IPS DF 4.7 (cell line): ENCODE measurements around the gene PLEKHA7.

Experiments used
- DNase-seq: peaks from one replicate; pipeline ENCODE4 v3.0.0-alpha.2; 2013; ENCODE audit warnings: low spot score; ENCODE audit errors: extremely low read depth

PLEKHA7 gene

DNA sequence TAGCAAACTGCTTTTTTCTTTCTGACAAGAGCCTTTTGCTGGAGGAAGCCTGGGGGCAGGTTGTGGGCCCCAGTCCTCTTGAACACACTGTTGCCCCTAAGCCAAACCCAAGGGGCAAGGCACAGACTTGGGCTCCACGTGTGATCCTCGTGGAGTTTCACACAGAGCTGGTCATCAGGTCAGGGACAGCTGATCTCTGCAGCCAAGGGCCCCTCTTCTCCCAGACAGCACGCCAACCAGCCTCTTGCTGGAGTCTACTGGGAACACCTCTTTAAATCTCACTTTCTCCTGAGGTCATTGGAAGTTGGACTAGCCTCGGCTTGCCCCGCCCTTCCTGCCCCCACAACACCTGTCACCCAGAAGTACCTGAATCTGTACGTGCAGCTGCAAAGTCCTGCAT, 235.9 kb downstream of the PLEKHA7 start:
- no peak for DNase-seq

DNA sequence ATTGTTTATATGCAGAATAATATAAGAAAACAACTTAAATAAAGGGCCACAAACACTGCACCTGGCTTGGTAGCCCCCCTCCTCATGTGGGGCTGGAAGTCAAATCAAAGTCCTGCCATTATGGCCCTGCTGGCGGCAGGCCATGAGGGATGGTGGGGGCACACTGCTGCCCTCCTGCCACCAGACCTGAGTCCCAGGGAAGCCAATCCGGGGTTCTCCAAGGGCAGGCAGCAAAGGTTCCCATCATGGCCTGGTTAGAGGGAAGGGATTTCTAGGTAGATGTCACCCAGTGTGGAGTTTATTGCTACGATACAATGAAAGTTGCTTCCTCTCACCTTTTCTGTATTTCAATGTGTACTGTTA, 236.6 kb downstream of the PLEKHA7 start:
- DNase-seq: no peak

DNA sequence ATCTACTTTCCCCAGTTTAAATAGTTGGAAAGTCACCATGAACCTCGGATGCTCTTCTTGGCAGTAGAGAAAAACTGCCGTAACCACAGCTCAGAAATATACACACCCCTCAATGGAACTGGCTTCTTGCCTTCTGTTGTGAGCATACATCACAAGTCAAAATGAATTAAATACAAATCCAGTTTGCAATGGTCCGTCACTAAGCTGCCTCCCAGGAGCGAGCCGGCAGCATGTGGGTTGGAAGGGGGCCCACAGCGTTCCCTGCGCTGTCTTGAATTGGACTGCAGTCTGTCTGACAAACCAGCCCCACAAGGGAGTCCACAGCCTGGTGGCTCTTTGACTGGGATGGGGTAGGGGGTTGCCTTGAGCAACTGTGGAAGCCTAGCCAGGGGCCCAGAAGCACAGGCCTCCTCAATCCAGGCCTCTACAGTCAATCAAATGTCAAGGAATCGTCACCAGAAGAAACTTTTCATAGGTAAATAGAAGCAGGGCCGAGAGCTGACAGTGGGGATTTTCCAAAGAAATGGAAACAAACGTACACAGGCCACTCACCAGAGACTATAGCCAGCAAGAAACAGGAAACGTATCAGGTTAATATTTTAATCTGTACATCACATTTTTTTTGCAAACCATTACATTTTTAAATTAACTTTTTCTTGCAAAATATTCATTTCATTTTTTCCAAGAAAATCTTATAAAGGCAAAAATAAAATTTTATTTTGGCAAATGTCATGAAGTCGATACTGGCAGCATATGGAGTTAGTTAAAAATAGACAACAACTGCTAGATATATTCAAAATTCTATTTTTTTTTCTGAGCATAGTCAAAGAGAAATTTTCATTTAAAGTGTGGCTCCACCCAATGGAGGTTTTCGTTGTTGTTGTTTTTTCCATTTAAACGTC, 237.3 kb downstream of the PLEKHA7 start:
- DNase-seq: no peak

DNA sequence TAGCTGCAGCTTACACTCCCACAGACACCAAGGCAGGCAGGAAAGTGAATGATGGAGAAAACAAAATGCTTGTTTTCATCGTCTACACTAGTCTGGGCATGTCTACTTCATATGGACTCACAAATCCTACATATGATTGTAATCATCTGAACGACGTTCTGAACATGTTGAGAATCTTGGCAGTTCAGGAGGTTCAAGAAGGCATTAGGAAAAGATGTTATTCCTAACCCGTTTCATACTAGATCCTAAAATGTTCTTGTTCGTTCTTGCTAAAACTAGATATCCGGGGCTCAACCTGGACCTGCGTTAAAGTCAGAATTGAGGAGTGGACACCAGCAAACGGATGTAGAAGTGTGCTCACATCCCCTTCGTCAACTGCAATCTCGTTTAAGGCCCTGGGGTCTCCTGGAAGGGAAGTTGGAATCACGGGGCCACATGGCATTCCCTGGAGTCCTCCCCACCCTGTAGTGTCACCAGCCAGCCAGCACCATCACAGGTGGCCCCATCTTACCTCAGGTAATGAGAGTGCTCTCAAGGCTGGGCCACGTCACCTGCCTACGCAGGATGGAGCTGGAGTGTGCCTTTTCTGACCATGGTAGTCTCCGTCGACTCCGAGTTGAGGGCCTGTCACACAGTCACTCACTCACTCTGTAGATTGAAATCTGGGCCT, 238.5 kb downstream of the PLEKHA7 start:
- no peak for DNase-seq

DNA sequence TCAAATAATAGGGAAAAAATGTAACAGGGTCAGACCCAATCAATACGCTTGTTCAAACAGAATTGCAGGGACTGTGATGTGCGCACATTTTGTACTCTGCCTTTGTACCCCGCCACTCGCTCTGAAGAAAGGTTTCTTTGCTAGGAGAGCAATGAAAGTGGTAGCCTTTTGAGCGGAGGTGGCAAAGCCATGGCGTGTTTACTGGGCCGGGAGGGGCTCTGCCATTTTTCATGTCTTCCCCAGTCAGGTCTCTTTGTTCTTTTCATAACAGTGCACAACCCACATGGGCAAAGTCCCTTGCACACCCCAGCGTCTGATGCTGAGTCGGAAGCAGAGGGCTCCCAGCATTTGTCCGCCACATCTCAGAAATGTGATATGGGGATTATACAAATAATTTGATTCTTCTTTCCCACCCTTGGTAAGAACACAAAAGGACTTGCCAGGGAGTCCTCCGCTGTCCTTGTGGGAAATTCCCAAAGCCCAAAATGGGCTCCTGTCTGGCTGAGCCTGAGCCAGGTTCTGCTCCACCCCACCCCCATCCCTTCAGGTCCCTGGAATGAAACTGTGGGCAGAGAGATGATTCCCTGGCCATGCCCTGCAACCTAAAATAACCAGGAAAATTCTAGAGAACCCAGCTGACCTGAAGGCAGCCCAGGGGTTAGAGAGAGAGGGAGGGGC, 239.1 kb downstream of the PLEKHA7 start:
- no peak for DNase-seq

DNA sequence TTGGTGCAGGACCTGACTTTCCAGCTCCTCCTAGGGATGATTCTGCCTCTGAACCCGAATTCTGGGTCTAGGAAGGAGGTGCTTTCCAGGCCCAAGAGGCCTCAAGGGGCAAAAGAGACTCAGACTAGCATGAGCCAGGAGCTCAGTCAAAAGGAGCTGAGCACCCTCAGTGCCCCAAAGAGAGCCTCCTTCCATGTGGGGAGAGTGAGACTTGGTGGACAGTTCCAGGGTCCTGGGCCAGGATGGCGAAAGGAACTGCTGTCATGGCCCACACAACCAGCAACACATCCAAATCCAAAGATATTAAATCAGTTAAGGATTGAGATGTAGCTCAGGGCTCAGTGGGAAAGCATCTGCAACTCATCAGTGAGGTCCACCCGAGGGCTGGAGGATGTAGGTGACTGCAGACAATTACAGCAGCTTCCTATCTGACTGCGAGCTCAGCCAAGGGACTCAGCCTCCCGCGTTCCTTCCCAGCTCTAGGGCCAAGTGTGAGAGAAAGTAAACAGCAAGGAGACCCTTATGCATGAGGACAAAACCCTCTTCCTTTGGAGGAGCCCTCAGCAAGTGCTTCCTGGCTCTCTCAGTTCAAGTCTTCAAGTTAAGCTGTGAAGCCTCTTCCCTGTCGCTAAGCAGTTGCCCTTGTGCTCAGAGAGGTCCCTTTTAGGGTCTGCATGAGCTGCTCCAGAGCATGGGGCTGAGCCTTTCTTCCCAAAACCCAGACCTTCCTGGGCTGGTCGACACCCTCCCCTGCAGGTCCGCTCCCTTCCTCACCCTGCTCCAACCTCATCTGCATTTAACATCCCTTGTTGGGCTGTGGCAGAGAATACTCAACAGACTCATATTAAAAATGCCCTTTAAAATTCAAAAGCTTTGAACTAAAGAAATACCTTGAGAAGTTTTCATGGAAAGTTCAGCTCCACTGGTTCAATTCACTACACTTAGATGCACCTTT, 240.0 kb downstream of the PLEKHA7 start:
- no peak for DNase-seq

DNA sequence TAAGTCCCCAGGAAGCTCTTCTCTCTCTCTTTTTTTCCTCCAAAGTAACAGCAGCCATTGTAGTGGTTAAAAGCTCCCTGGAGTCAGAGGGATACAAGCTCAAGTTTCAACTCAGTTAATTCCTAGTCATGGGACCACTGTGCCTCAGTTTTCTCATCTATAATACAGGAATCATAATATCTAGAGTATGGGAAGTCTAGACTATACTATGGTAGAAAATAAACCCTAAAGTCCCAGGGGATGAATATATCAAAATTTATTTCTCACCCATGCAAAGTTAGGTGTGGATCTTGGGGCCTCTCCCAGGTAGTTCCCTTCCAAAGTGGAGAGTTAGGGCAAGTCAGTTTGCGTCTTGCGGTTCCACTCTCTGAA, 242.1 kb downstream of the PLEKHA7 start:
- no peak for DNase-seq

DNA sequence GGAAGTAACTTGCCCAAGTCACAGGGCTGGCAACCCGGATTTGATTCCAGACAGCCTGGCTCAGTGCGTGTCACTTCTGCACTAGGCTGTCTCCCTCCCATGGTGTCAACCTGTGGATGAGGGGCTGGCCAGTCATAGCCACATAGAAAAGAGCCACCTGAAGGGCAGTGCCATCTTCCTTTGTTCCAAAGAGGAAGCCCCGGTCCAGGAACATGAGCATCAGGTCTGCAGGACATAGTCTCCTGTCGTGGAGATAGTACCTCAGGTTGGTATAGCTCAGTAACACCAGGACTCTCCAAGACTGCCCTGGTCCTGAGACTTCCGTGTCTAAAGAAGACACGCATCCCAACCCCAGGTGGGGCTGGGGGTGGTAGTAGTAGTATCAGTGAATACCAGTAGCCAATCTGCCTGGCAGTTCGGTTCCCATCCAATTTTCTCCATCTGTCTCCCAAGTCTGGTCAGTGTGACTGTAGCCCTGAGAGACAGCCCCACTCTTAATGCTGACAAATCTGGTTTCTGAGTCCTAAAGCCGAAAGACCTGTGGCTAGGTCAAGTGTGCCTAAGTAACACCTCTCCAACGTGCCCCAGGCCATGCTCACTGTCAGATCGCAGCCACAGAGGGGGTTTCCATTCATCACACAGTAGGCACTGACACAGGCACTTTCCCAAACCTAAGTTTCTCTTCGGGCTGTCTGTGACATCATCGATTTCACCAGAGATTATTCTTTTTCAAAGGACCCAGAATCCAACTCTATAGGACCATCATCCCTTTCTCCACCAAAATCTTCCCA, 242.7 kb downstream of the PLEKHA7 start:
- DNase-seq: no peak

DNA sequence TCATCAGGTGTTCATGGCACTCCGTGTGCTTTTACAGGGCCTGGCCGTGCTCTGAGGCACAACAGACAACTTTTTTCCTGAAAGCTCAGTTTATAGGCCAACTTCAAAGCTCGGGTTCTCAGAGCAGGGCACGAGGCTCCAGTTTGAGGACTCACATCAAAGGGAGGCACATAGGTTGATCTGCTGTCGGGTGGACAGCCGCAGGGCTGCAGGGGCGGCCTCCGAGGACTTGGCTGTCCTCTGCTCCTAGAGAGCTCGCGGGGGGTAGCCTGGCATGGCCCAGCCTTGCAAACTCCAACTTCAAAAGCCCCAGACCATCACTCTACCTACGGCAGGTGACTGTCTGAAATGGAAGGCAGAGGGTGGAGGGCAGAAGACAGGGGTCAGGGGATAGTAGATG, 244.2 kb downstream of the PLEKHA7 start:
- no peak for DNase-seq

DNA sequence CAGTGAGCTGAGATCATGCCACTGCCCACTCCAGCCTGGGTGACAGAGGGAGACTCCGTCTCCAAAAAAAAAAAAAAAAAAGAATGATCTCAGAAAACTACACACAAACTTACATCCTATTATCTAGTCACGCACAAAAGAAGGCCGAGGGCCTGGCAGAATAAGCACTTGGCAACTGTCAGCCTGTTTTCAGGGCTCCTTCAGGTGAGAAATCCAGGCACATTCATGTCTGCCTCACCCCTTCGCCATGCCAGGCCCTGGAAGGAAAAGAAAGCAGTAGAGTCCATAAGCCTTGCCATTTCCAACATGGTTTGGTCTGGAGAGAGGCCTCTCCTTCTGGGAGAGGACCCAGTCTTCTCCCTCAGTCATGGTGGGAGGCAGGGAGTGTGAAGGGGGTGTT, 244.8 kb downstream of the PLEKHA7 start:
- no peak for DNase-seq

DNA sequence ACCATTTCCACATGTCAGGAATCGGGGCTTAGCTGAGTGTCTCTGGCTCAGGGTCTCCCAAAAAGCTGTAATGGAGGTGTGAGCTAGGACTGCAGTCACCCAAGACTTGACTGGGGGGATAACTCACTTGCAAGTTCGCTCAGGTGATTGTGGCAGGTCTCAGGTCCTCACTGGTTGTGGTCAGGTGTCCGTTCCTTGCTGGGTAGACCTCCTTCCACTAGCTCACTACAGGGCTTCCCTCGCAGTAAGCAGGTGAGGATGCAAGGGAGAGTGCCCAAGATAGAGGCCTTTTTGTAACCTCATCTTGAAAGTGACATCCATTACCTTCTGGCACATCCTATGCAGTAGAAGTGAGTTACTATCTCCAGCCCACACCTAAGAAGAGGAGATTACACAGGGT, 246.3 kb downstream of the PLEKHA7 start:
- no peak for DNase-seq

DNA sequence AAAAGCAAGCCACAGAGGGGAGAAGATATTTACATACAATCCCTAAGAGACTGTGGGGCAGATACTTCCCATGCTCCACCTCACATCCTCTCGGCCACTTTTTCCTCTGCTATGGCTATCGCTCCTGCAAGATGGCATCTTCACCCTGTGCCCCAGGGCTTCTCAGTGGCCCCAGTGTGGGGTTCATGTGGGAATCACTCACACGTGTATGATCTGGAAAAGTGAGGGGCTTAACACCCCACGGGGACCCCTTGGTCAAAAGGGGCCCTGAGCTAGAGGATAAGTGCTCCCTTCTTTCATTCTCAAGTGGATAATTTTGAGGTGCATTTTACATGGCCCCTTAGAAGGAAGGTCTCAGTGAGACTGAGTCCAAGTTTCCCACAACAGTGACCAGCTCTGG, 247.1 kb downstream of the PLEKHA7 start:
- DNase-seq: no peak

DNA sequence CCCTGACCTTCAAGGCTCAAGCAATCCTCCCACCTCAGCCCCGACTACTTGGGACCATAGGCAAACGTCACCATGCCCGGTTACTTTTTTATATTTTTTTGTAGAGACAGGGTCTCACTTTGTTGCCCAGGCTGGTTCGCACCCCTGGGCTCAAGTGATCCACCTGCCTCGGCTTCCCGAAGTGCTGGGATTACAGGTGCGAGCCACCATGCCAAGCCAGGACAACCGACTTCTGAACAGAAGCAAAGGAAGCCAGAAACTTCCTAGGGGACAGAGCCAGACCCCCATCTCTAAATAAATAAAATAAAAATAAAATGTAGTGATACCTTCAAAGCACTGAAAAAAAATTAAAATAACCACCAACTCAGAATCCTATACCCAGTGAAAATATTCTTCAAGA, 249.3 kb downstream of the PLEKHA7 start:
- no peak for DNase-seq

DNA sequence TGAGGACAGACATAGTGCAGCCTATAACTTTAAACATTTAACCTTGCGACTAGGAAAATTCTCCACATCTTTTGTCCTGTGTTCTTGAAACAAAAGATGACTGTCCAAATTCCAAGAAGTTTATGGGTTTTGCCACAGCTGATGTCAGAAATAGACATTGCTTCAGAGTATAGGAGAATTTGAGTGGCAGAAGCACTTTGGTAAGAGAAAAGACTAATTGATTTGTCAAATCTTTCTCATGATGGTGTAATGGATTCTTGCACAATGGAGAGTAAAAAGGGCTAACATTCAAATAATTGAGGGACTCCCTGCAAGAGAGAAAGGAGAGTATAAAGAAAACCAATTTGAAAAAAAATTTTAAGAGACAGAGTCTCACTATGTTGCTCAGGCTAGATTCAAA, 250.5 kb downstream of the PLEKHA7 start:
- no peak for DNase-seq

DNA sequence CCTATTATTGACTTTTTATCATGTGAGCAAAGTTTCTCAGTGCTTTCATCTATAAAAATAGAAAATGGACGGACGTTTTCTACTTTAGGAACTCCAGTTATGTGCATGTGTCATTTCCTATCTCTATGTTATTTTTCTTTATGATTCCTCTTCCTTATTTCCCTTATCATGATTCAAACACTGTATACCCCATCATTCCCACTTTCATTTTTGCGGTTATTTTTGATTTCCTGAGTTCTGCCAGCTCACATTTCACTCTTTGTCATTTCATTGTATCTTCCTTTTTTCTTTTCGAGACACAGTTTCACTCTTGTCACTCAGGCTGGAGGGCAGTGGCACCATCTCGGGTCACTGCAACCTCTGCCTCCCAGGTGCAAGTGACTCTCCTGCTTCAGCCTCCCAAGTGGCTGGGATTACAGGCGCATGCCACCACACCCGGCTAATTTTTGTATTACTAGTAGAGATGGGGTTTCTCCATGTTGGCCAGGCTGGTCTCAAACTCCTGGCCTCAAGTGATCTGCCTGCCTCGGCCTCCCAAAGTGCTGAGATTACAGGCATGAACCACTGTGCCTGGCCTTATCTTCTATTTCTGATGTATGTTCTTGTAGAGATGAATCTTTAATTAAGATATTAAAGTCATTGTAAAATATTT, 254.2 kb downstream of the PLEKHA7 start:
- DNase-seq: no peak

DNA sequence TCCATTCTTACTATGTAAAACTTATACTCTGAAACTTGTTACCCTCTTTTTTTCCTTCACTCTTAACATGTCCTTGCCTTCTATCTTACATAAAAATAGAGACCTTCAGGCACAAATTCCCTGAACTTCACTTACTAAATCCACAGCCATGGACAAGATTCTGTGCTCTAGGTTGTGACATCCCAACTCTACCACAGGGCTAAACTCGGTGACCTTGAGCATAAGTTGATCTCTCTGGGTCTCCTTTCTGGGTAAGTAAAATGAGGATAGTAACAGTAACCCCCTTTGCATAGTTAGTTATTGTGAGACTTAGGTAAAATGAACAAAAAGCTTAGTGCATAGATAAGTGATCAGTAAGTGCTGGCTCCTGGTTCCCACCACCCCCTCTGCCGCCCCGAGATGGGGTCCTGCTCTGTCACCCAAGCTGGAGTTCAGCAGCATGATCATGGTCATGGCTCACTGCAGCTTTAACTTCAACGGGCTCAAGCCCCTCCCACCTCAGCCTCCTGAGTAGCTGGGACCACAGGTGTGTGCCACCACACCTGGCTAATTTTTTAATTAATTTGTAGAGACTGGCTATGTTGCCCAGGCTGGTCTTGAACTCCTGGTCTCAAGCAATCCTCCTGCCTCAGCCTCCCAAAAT, 255.7 kb downstream of the PLEKHA7 start:
- no peak for DNase-seq

DNA sequence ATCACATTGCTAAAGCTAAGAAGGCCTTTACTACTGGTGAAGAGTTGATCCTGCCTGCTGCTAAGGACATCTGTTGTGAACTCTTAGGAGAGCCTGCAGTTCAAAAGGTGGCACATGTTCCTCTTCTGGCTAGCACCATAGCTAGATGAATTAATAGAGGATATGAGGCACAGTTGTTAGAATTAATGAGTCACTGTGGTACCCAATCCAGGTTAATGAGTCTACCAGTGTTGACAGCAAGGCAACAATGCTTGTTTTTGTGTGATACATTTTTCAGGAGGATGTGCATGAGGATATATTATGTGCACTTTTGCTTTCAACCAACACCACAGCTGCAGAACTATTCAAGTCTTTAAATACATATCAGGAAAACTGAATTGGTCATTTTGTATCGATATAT, 263.8 kb downstream of the PLEKHA7 start:
- DNase-seq: no peak

DNA sequence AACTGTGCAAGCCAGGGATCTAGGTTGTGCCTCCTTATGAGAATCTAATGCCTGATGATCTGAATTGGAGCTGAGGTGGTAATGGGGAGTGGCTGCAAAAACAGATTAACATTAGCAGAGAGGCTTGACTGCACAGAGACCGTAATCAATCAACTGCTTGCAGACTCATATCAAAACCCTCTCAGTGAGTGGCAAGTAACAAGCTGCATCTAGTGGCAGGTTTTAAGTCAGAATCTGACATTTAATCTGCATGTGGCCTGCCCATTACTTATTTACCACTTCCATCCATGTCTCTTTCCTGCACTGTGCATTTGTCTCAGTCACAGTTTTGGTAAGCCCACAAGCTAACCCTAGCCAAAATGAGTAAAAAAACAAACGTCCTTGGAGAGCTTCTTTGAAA, 264.5 kb downstream of the PLEKHA7 start:
- no peak for DNase-seq

DNA sequence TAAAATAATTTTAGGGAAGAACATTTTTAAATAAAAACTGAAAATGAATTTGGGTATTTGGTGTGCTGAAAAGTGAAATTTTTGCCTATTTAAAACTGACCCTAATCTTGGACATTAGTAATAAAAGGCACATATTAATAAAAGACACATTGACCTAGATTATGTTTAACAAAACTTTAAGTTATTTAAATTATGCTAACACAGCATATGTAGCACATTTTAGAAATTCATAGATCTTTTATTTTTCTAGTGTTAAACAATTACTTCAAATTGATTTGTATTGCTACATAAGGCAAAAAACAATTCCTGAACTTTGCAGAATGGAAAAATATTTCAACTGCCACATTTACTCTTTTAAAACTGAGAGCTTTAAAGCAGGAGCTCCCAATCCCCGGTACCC, 265.1 kb downstream of the PLEKHA7 start:
- DNase-seq: no peak
